Kidney epithelial cell (primary cell): ENCODE measurements around the gene BCO1. TPM values are rescaled to one million over a fixed set of nuclear protein-coding genes. Genes with fewer than 3 reads are reported as not detected.
"Not testable (repeated sequence)": the region's sequence is repeated elsewhere in the genome, so short reads cannot be mapped to it uniquely, and the experiment has no call there.

Experiments used
- DNase-seq: peaks from one replicate; pipeline ENCODE4 v3.0.0-alpha.2; 2010; ENCODE audit warnings: low read depth
- H3K27me3 ChIP-seq: 2 replicates; pipeline ENCODE4 v1.6.0; 2011; ENCODE audit warnings: low read length; ENCODE audit not compliant: control insufficient read depth, insufficient read depth
- H3K36me3 ChIP-seq: 2 replicates; pipeline ENCODE4 v1.5.1; 2011; ENCODE audit warnings: low read length; ENCODE audit not compliant: control insufficient read depth, insufficient read depth
- H3K4me3 ChIP-seq: 2 replicates; pipeline ENCODE4 v1.5.1; 2011; ENCODE audit warnings: low read depth, mild to moderate bottlenecking, control low read depth, low read length
- CTCF ChIP-seq: IDR thresholded peaks from 2 replicates; pipeline ENCODE4 v1.5.1; 2011; ENCODE audit warnings: mild to moderate bottlenecking, moderate library complexity, low read length, control low read depth, inconsistent platforms; ENCODE audit not compliant: insufficient read depth, poor library complexity, severe bottlenecking
- total RNA-seq: library from RNA; depleted of rRNA; stranded (reverse); fragments of >200 nt; gene quantifications from 2 replicates; pipeline ENCODE4 v1.2.3, GENCODE V29; 2015

Gene BCO1
- total RNA-seq, 1 donor from 2014 or later, result 0.13 TPM

- TF ChIP-seq CTCF, result no peak
- H3K4me3 ChIP-seq, result no peak overlapping the region
- DNase-seq, result no peak
These were observed 13.7 kb upstream of the BCO1 start for GRCh38 chr16:81224824-81225223.

GRCh38 chr16:81225697-81226096 lies 12.8 kb upstream of the BCO1 start:
- DNase-seq, H3K36me3 ChIP-seq, H3K27me3 ChIP-seq, H3K4me3 ChIP-seq: not testable (repeated sequence)

More at GRCh38 chr16:81224824-81225223, 13.7 kb upstream of the BCO1 start:
- H3K27me3 ChIP-seq, result no peaks in the 10 kb centered on the region
- no peaks in the 10 kb centered on the region for H3K36me3 ChIP-seq

- no peak for DNase-seq
- Histone ChIP-seq H3K4me3 (no peak overlapping the region), H3K36me3 (no peaks in the 10 kb centered on the region), H3K27me3 (no peaks in the 10 kb centered on the region)
- no peak for TF ChIP-seq CTCF
These were observed 10.7 kb upstream of the BCO1 start for GRCh38 chr16:81227785-81228184.

- no peak for DNase-seq
- no peak for TF ChIP-seq CTCF
- Histone ChIP-seq H3K27me3 (no peaks in the 10 kb centered on the region), H3K36me3 (no peaks in the 10 kb centered on the region), H3K4me3 (no peak overlapping the region)
These were observed 8.7 kb upstream of the BCO1 start for GRCh38 chr16:81229811-81230210.

- no peaks in the 10 kb centered on the region for H3K27me3 ChIP-seq
- no peak for TF ChIP-seq CTCF
- no peak for DNase-seq
- H3K4me3 ChIP-seq, result no peak overlapping the region
- H3K36me3 ChIP-seq, result no peaks in the 10 kb centered on the region
These were observed 7.5 kb upstream of the BCO1 start for GRCh38 chr16:81231014-81231413.

- no peaks in the 10 kb centered on the region for H3K36me3 ChIP-seq
- H3K27me3 ChIP-seq, result no peaks in the 10 kb centered on the region
- no peak for TF ChIP-seq CTCF
- no peak overlapping the region for H3K4me3 ChIP-seq
- no peak for DNase-seq
These were observed 5.6 kb upstream of the BCO1 start for GRCh38 chr16:81232740-81233367.
